Neural cell (in vitro differentiated cells): ENCODE results near the gene TNFAIP1. TPM values are rescaled to one million over a fixed set of nuclear protein-coding genes. Genes with fewer than 3 reads are reported as not detected.

ENCODE experiments used
- H2AFZ ChIP-seq: fragments of 200-600, 300-800 bp; sonication (generic), shearing (Covaris generic); 2 replicates; pipeline ENCODE4 v1.6.0; 2014; ENCODE audit warnings: low read depth, mild to moderate bottlenecking, antibody characterized with exemption, low read length, moderate library complexity
- H3F3A ChIP-seq: fragments of 200-600 bp; shearing (Covaris generic); 2 replicates; pipeline ENCODE4 v1.6.1; 2016; ENCODE audit warnings: mild to moderate bottlenecking, moderate library complexity, mixed read lengths, antibody characterized with exemption, low read length; ENCODE audit not compliant: insufficient read depth, poor library complexity, severe bottlenecking
- H3K27ac ChIP-seq: fragments of 200-600, 300-800 bp; sonication (generic), shearing (Covaris generic); 2 replicates; pipeline ENCODE4 v1.5.1; 2014; ENCODE audit warnings: mild to moderate bottlenecking, low read length, moderate library complexity
- H3K27me3 ChIP-seq: fragments of 300-800, 200-600 bp; sonication (generic), shearing (Covaris generic); 2 replicates; pipeline ENCODE4 v1.6.0; 2014; ENCODE audit warnings: mild to moderate bottlenecking, low read depth, low read length, moderate library complexity; ENCODE audit not compliant: insufficient read depth
- H3K36me3 ChIP-seq: fragments of 300-800, 200-600 bp; sonication (generic), shearing (Covaris generic); 2 replicates; pipeline ENCODE4 v1.5.1; 2014; ENCODE audit warnings: mild to moderate bottlenecking, antibody characterized with exemption, low read length, moderate library complexity; ENCODE audit not compliant: insufficient read depth
- H3K4me2 ChIP-seq: fragments of 300-800, 200-600 bp; sonication (generic), shearing (Covaris generic); 2 replicates; pipeline ENCODE4 v1.6.0; 2014; ENCODE audit warnings: mild to moderate bottlenecking, low read length
- H3K4me3 ChIP-seq: fragments of 300-800, 200-600 bp; sonication (generic), shearing (Covaris generic); 2 replicates; pipeline ENCODE4 v1.5.1; 2014; ENCODE audit warnings: mild to moderate bottlenecking, low read length, moderate library complexity
- H3K79me2 ChIP-seq: fragments of 200-600 bp; shearing (Covaris generic); replicated peaks from 2 replicates; pipeline ENCODE4 v1.6.0; 2014; ENCODE audit warnings: mild to moderate bottlenecking, low read length, moderate library complexity; ENCODE audit not compliant: insufficient read depth
- H3K9ac ChIP-seq: fragments of 300-800, 200-600 bp; sonication (generic), shearing (Covaris generic); 2 replicates; pipeline ENCODE4 v1.6.1; 2016; ENCODE audit warnings: mild to moderate bottlenecking, low read length, mixed read lengths
- H3K9me2 ChIP-seq: fragments of 200-600 bp; shearing (Covaris generic); 2 replicates; pipeline ENCODE4 v1.6.1; 2016; ENCODE audit warnings: mild to moderate bottlenecking, low read length, mixed read lengths; ENCODE audit not compliant: insufficient read depth
- H3K9me3 ChIP-seq: fragments of 200-600, 300-800 bp; sonication (generic), shearing (Covaris generic); 2 replicates; pipeline ENCODE4 v1.6.1; 2016; ENCODE audit warnings: mild to moderate bottlenecking, mixed run types, low read length, moderate library complexity, mixed read lengths
- H4K20me1 ChIP-seq: fragments of 200-600 bp; shearing (Covaris generic); 2 replicates; pipeline ENCODE4 v1.6.1; 2016; ENCODE audit warnings: mild to moderate bottlenecking, mixed run types; ENCODE audit not compliant: insufficient read depth
- CTCF ChIP-seq: fragments of 450-650 bp; IDR thresholded peaks from 2 replicates; pipeline ENCODE4 v1.5.1; 2014; ENCODE audit warnings: antibody characterized with exemption, mild to moderate bottlenecking, moderate library complexity; ENCODE audit not compliant: poor library complexity, severe bottlenecking
- EP300 ChIP-seq: fragments of 450-650 bp; conservative IDR thresholded peaks from 2 replicates; pipeline ENCODE4 v1.6.1; 2014; ENCODE audit warnings: antibody characterized with exemption, mild to moderate bottlenecking, moderate library complexity; ENCODE audit not compliant: poor library complexity, severe bottlenecking
- EZH2 ChIP-seq: fragments of 200-600, 300-800 bp; shearing (Covaris generic), sonication (generic); IDR thresholded peaks from 2 replicates; pipeline ENCODE4 v1.6.1; 2014; ENCODE audit warnings: antibody characterized with exemption, low read length, borderline replicate concordance, mild to moderate bottlenecking; ENCODE audit not compliant: insufficient read depth, poor library complexity, severe bottlenecking
- MXI1 ChIP-seq: fragments of 450-650 bp; conservative IDR thresholded peaks from 2 replicates; pipeline ENCODE4 v1.6.1; 2014; ENCODE audit warnings: antibody characterized with exemption, mild to moderate bottlenecking; ENCODE audit not compliant: poor library complexity, severe bottlenecking
- POLR2AphosphoS5 ChIP-seq: IDR thresholded peaks from 2 replicates; pipeline ENCODE4 v1.6.1; 2012
- RAD21 ChIP-seq: fragments of 450-650 bp; conservative IDR thresholded peaks from 2 replicates; pipeline ENCODE4 v1.6.1; 2014; ENCODE audit warnings: antibody characterized with exemption, mild to moderate bottlenecking, moderate library complexity
- SMC3 ChIP-seq: fragments of 450-650 bp; conservative IDR thresholded peaks from 2 replicates; pipeline ENCODE4 v1.6.1; 2014; ENCODE audit warnings: antibody characterized with exemption, mild to moderate bottlenecking, moderate library complexity; ENCODE audit not compliant: poor library complexity
- TAF1 ChIP-seq: IDR thresholded peaks from 2 replicates; pipeline ENCODE4 v1.6.1; 2012; ENCODE audit warnings: low read depth
- polyA plus RNA-seq: library from polyadenylated mRNA; depleted of rRNA; stranded (reverse); fragments of >200 nt; gene quantifications from 2 replicates; pipeline ENCODE4 v1.2.3, GENCODE V29; 2014
- TF ChIP-seq, protein P1 (sequence below): IDR thresholded peaks from 2 replicates; pipeline ENCODE4 v1.6.1; 2012; ENCODE audit warnings: borderline replicate concordance

TNFAIP1 gene
- polyA plus RNA-seq, 1 donor from 2014 or later, result 40.8 TPM

DNA sequence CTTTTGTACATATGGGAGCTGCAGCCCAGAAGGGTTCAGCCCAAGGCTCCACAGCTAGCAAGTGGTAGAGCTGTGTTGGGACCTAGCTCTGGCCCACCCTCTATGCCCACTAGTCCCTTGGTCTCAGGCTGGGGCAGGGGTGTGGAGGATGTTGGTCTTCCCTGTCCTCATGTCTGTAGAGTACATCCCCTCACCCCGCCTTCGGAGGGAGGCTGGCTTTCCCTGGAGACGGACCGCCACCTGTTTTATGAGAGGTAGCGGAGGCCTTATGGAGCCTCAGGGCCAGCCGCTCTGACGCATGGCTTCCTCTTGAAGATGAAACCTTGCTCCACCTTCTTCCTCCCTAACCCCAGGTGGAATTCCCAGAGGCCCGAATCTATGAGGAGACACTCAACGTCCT, 8.4 kb downstream of the TNFAIP1 start:
- Histone ChIP-seq H2AFZ (no peak overlapping the region), H3K27ac (no peak overlapping the region), H3K27me3 (no peaks in the 10 kb centered on the region), H3K36me3 (peaks cover 13% of the 10 kb centered on the region), H3K9me3 (no peaks in the 10 kb centered on the region), H3K9me2 (no peaks in the 10 kb centered on the region), H3K9ac (no peak overlapping the region), H3K4me3 (no peak overlapping the region), H3K79me2 (peaks cover 6% of the 10 kb centered on the region), H3F3A (no peaks in the 10 kb centered on the region), H4K20me1 (no peaks in the 10 kb centered on the region), H3K4me2 (no peak overlapping the region)
- TF ChIP-seq CTCF (no peak), SMC3 (no peak), MXI1 (no peak), TAF1 (no peak), EP300 (no peak), POLR2AphosphoS5 (no peak), EZH2 (no peak), RAD21 (no peak)
- TF ChIP-seq, protein P1, sequence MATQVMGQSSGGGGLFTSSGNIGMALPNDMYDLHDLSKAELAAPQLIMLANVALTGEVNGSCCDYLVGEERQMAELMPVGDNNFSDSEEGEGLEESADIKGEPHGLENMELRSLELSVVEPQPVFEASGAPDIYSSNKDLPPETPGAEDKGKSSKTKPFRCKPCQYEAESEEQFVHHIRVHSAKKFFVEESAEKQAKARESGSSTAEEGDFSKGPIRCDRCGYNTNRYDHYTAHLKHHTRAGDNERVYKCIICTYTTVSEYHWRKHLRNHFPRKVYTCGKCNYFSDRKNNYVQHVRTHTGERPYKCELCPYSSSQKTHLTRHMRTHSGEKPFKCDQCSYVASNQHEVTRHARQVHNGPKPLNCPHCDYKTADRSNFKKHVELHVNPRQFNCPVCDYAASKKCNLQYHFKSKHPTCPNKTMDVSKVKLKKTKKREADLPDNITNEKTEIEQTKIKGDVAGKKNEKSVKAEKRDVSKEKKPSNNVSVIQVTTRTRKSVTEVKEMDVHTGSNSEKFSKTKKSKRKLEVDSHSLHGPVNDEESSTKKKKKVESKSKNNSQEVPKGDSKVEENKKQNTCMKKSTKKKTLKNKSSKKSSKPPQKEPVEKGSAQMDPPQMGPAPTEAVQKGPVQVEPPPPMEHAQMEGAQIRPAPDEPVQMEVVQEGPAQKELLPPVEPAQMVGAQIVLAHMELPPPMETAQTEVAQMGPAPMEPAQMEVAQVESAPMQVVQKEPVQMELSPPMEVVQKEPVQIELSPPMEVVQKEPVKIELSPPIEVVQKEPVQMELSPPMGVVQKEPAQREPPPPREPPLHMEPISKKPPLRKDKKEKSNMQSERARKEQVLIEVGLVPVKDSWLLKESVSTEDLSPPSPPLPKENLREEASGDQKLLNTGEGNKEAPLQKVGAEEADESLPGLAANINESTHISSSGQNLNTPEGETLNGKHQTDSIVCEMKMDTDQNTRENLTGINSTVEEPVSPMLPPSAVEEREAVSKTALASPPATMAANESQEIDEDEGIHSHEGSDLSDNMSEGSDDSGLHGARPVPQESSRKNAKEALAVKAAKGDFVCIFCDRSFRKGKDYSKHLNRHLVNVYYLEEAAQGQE, result no peak

GRCh38 chr17:28344435-28344901, 8.9 kb downstream of the TNFAIP1 start:
- H3K9ac ChIP-seq, result no peak overlapping the region
- H3K36me3 ChIP-seq, result peaks cover 13% of the 10 kb centered on the region
- H3K9me3 ChIP-seq, result no peaks in the 10 kb centered on the region
- H4K20me1 ChIP-seq, result no peaks in the 10 kb centered on the region
- no peaks in the 10 kb centered on the region for H3K27me3 ChIP-seq
- no peak overlapping the region for H3K4me2 ChIP-seq
- TF ChIP-seq, protein P1, result no peak
- TF ChIP-seq TAF1 (no peak), CTCF (no peak), POLR2AphosphoS5 (no peak), MXI1 (no peak), RAD21 (no peak), EZH2 (no peak), EP300 (no peak), SMC3 (no peak)
- no peak overlapping the region for H2AFZ ChIP-seq
- H3K9me2 ChIP-seq, result no peaks in the 10 kb centered on the region
- no peaks in the 10 kb centered on the region for H3F3A ChIP-seq
- H3K27ac ChIP-seq, result no peak overlapping the region
- H3K4me3 ChIP-seq, result no peak overlapping the region
- peaks cover 2% of the 10 kb centered on the region for H3K79me2 ChIP-seq
